ENCODE data around the gene FAM13B. TPM values are rescaled to one million over a fixed set of nuclear protein-coding genes. Genes with fewer than 3 reads are reported as not detected.

FAM13B gene
- total RNA-seq, 4 donors from 2014 or later: 18.7 to 46.7 (median 23.0) TPM

- Histone ChIP-seq H3K4me1 (no peaks in the 10 kb centered on the region), H3K27ac (no peak overlapping the region), H3K9me3 (no peaks in the 10 kb centered on the region), H3K4me3 (no peak overlapping the region), H3K27me3 (no peaks in the 10 kb centered on the region), H3K36me3 (no peaks in the 10 kb centered on the region)
- intact Hi-C loops (cut with DNase I; ENCODE audit: low total_unique reads) (no loop called here), in situ Hi-C loops (cut with MboI; ENCODE audit: low pct_ligation_motif_present in 1 of 4, low pct_unique_long_range_greater_than_20kb in 1 of 4, low sequenced_read_pairs in 3 of 4) (no loop called here)
- 70 to 93% methylated on average over 2 to 3 of the region's 3 CpGs for WGBS, 2 donors (ENCODE audit: low coverage in 1 of 2)
- no peak for TF ChIP-seq POLR2AphosphoS5 (IDR thresholded peaks at IDR 0.05)
- TF ChIP-seq EP300 (IDR thresholded peaks at IDR 0.05; ENCODE audit: low read depth): no peak
- TF ChIP-seq POLR2A (IDR thresholded peaks at IDR 0.05): no peak
- TF ChIP-seq, protein P1, sequence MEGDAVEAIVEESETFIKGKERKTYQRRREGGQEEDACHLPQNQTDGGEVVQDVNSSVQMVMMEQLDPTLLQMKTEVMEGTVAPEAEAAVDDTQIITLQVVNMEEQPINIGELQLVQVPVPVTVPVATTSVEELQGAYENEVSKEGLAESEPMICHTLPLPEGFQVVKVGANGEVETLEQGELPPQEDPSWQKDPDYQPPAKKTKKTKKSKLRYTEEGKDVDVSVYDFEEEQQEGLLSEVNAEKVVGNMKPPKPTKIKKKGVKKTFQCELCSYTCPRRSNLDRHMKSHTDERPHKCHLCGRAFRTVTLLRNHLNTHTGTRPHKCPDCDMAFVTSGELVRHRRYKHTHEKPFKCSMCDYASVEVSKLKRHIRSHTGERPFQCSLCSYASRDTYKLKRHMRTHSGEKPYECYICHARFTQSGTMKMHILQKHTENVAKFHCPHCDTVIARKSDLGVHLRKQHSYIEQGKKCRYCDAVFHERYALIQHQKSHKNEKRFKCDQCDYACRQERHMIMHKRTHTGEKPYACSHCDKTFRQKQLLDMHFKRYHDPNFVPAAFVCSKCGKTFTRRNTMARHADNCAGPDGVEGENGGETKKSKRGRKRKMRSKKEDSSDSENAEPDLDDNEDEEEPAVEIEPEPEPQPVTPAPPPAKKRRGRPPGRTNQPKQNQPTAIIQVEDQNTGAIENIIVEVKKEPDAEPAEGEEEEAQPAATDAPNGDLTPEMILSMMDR (IDR thresholded peaks at IDR 0.05): no peak
- DNase-seq: no peak
Measured at GRCh38 chr5:137921931-137922330, 110.9 kb downstream of the FAM13B start.

- intact Hi-C loops (cut with DNase I; ENCODE audit: low total_unique reads): no loop called here
- Histone ChIP-seq H3K36me3 (no peaks in the 10 kb centered on the region), H3K4me3 (no peak overlapping the region), H3K27me3 (no peaks in the 10 kb centered on the region), H3K9me3 (peaks cover 0 to 10% of the 10 kb centered on the region in 2 donors), H3K27ac (no peak overlapping the region), H3K4me1 (no peaks in the 10 kb centered on the region)
- 100% methylated on average over 1 of the region's 1 CpG; no CpG with 5 or more reads in 1 of the 2 donors for whole genome bisulfite sequencing, 2 donors (ENCODE audit: low coverage in 1 of 2)
- TF ChIP-seq POLR2AphosphoS5 (IDR thresholded peaks at IDR 0.05): no peak
- TF ChIP-seq POLR2A (IDR thresholded peaks at IDR 0.05): no peak
- TF ChIP-seq EP300 (IDR thresholded peaks at IDR 0.05; ENCODE audit: low read depth): no peak
- TF ChIP-seq, protein P1 (IDR thresholded peaks at IDR 0.05): no peak
- in situ Hi-C loops (cut with MboI; ENCODE audit: low pct_ligation_motif_present in 1 of 4, low pct_unique_long_range_greater_than_20kb in 1 of 4, low sequenced_read_pairs in 3 of 4): no loop called here
- no peak for DNase-seq
Measured at GRCh38 chr5:137916923-137917322, 116.0 kb downstream of the FAM13B start.

DNA sequence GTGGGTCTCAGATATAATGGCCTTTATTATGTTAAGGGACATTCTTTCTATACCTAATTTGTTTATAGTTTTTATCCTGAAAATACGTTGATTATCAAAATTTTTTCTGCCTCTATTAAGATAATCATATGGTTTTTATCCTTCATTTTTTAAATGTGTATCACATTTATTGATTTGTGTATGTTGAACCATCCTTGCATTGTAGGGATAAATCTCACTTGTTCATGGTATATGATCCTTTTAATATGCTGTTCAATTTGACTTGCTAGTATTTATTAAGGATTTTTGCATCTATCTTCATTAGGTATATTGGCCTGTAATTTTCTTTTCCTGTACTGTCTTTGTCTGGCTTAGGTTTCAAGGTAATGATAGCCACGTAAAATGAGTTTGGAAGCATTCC is 118.1 kb downstream of the FAM13B start:
- Histone ChIP-seq H3K27me3 (no peaks in the 10 kb centered on the region), H3K36me3 (no peaks in the 10 kb centered on the region), H3K4me1 (no peaks in the 10 kb centered on the region), H3K9me3 (peaks cover 0 to 10% of the 10 kb centered on the region in 2 donors), H3K4me3 (no peak overlapping the region), H3K27ac (no peak overlapping the region)
- DNase-seq: no peak
- in situ Hi-C loops (cut with MboI; ENCODE audit: low pct_ligation_motif_present in 1 of 4, low pct_unique_long_range_greater_than_20kb in 1 of 4, low sequenced_read_pairs in 3 of 4) (no loop called here), intact Hi-C loops (cut with DNase I; ENCODE audit: low total_unique reads) (no loop called here)
- no peak for TF ChIP-seq POLR2AphosphoS5 (IDR thresholded peaks at IDR 0.05)
- TF ChIP-seq, protein P1 (IDR thresholded peaks at IDR 0.05): no peak
- no peak for TF ChIP-seq EP300 (IDR thresholded peaks at IDR 0.05; ENCODE audit: low read depth)
- no peak for TF ChIP-seq POLR2A (IDR thresholded peaks at IDR 0.05)
- WGBS, 2 donors (ENCODE audit: low coverage in 1 of 2): 84 to 92% methylated on average over 2 of the region's 2 CpGs

- H3K9me3 ChIP-seq: no peaks in the 10 kb centered on the region
- no peaks in the 10 kb centered on the region for H3K27me3 ChIP-seq
- no peak for DNase-seq
- H3K4me1 ChIP-seq: no peaks in the 10 kb centered on the region
- H3K36me3 ChIP-seq: no peaks in the 10 kb centered on the region
- in situ Hi-C loops (cut with MboI; ENCODE audit: low pct_ligation_motif_present in 1 of 4, low pct_unique_long_range_greater_than_20kb in 1 of 4, low sequenced_read_pairs in 3 of 4) (no loop called here), intact Hi-C loops (cut with DNase I; ENCODE audit: low total_unique reads) (no loop called here)
- no peak overlapping the region for H3K27ac ChIP-seq
- 83 to 100% methylated on average over 1 of the region's 1 CpG for WGBS, 2 donors (ENCODE audit: low coverage in 1 of 2)
- H3K4me3 ChIP-seq: no peak overlapping the region
- TF ChIP-seq POLR2AphosphoS5 (IDR thresholded peaks at IDR 0.05) (no peak), POLR2A (IDR thresholded peaks at IDR 0.05) (no peak), EP300 (IDR thresholded peaks at IDR 0.05; ENCODE audit: low read depth) (no peak)
- TF ChIP-seq, protein P1 (IDR thresholded peaks at IDR 0.05): no peak
Measured at GRCh38 chr5:137902408-137903133, 130.3 kb downstream of the FAM13B start.

All from transverse colon (tissue), 4 donors.